ENCODE results near the gene OR13C8. TPM values are rescaled to one million over a fixed set of nuclear protein-coding genes. Genes with fewer than 3 reads are reported as not detected.

OR13C8 gene
- total RNA-seq, 1 experiment from 2014 or later = not detected

DNA sequence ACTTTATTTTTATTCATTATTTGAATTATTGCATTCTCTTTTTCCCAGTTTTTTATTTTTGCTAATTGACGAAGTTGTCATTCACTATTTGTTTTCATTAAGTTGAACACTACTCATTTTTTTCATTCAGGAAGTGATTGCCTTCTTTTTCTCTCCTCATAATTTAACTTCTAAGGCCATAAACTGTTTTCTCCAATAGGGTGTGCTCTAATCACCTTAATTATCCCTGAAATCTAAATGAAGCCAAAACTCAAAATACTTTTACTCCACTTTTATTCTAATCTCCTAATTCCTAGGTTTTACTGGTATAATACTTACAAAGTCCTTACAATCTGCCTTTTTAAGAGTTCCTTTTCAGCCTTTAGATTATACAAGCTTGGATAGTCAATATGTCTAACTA lies 39.4 kb downstream of the OR13C8 start:
- ATAC-seq (no peak), DNase-seq (ENCODE audit: low read depth, low spot score) (no peak)
- H3K4me3 ChIP-seq (replicated peaks in 1 of 2; ENCODE audit: low read depth in 1 of 2, low read length in 2 of 2) = no peak overlapping the region
- H4K20me1 ChIP-seq (ENCODE audit: insufficient read depth) = no peaks in the 10 kb centered on the region
- TF ChIP-seq EGR1 (IDR thresholded peaks at IDR 0.05; ENCODE audit: low read depth) = no peak
- TF ChIP-seq TCF7L2 (IDR thresholded peaks at IDR 0.05; ENCODE audit: borderline replicate concordance, extremely low read depth, insufficient read depth, insufficient read length) = no peak
- TF ChIP-seq FOSL1 (IDR thresholded peaks at IDR 0.05; ENCODE audit: low read depth) = no peak
- TF ChIP-seq ZNF274 (IDR thresholded peaks at IDR 0.05; ENCODE audit: low read depth, low read length) = no peak
- TF ChIP-seq, protein P1, sequence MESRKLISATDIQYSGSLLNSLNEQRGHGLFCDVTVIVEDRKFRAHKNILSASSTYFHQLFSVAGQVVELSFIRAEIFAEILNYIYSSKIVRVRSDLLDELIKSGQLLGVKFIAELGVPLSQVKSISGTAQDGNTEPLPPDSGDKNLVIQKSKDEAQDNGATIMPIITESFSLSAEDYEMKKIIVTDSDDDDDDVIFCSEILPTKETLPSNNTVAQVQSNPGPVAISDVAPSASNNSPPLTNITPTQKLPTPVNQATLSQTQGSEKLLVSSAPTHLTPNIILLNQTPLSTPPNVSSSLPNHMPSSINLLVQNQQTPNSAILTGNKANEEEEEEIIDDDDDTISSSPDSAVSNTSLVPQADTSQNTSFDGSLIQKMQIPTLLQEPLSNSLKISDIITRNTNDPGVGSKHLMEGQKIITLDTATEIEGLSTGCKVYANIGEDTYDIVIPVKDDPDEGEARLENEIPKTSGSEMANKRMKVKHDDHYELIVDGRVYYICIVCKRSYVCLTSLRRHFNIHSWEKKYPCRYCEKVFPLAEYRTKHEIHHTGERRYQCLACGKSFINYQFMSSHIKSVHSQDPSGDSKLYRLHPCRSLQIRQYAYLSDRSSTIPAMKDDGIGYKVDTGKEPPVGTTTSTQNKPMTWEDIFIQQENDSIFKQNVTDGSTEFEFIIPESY (IDR thresholded peaks at IDR 0.05; ENCODE audit: extremely low read depth, insufficient replicate concordance, low read length) = no peak
- no peak for TF ChIP-seq SRF (IDR thresholded peaks at IDR 0.05; ENCODE audit: low read depth)
- TF ChIP-seq CBX3 (IDR thresholded peaks at IDR 0.05; ENCODE audit: low read depth) = no peak
- no peak for TF ChIP-seq YY1 (IDR thresholded peaks at IDR 0.05; ENCODE audit: extremely low read depth, insufficient replicate concordance, low read depth, low read length)
- TF ChIP-seq, protein P2, sequence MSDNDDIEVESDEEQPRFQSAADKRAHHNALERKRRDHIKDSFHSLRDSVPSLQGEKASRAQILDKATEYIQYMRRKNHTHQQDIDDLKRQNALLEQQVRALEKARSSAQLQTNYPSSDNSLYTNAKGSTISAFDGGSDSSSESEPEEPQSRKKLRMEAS (IDR thresholded peaks at IDR 0.05) = no peak
- TF ChIP-seq CEBPB (IDR thresholded peaks at IDR 0.05; ENCODE audit: low read depth) = no peak
- TF ChIP-seq RAD21 (IDR thresholded peaks at IDR 0.05; ENCODE audit: low read depth) = 0 out of 2 replicates have a peak, but pooled peaks have one; percentile 17
- TF ChIP-seq, protein P3, sequence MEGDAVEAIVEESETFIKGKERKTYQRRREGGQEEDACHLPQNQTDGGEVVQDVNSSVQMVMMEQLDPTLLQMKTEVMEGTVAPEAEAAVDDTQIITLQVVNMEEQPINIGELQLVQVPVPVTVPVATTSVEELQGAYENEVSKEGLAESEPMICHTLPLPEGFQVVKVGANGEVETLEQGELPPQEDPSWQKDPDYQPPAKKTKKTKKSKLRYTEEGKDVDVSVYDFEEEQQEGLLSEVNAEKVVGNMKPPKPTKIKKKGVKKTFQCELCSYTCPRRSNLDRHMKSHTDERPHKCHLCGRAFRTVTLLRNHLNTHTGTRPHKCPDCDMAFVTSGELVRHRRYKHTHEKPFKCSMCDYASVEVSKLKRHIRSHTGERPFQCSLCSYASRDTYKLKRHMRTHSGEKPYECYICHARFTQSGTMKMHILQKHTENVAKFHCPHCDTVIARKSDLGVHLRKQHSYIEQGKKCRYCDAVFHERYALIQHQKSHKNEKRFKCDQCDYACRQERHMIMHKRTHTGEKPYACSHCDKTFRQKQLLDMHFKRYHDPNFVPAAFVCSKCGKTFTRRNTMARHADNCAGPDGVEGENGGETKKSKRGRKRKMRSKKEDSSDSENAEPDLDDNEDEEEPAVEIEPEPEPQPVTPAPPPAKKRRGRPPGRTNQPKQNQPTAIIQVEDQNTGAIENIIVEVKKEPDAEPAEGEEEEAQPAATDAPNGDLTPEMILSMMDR (IDR thresholded peaks at IDR 0.05 in 2 of 3, conservative IDR thresholded peaks at IDR 0.05 in 1 of 3; ENCODE audit: borderline replicate concordance in 1 of 3, insufficient read depth in 1 of 3, low read depth in 2 of 3, low read length in 2 of 3) = peak in 2 of 3 experiments; percentile 22 to 48; a peak in 3 of 6 replicates
- no peaks in the 10 kb centered on the region for H3K9me3 ChIP-seq (ENCODE audit: control insufficient read depth in 1 of 2, insufficient read depth in 1 of 2, low read depth in 1 of 2, low read length in 2 of 2)
- no peaks in the 10 kb centered on the region for H3K79me2 ChIP-seq (ENCODE audit: insufficient read depth, low read length)
- RAD21 ChIA-PET (ENCODE audit: low non-redundant PET in 1 of 2, low total read pairs in 2 of 2, uncharacterized antibody in 2 of 2, unreplicated experiment in 2 of 2) = no interaction called here
- H2AFZ ChIP-seq (ENCODE audit: low read depth, low read length, poor library complexity, severe bottlenecking) = no peak overlapping the region
- no peaks in the 10 kb centered on the region for H3K36me3 ChIP-seq (ENCODE audit: control insufficient read depth in 1 of 2, insufficient read depth in 2 of 2, low read length in 2 of 2)
- no peak overlapping the region for H3K9ac ChIP-seq (ENCODE audit: low read length)
- H3K4me2 ChIP-seq (ENCODE audit: low read length) = no peak overlapping the region
- intact Hi-C loops (cut with micrococcal nuclease) = no loop called here
- no peaks in the 10 kb centered on the region for H3K27me3 ChIP-seq (ENCODE audit: insufficient read depth, low read length)
- H3K4me1 ChIP-seq (ENCODE audit: control insufficient read depth in 1 of 2, insufficient read depth in 2 of 2, low read length in 2 of 2) = no peaks in the 10 kb centered on the region
- no peaks in the 10 kb centered on the region for H3K9me2 ChIP-seq (ENCODE audit: insufficient read depth)
- CTCF ChIA-PET = no interaction called here
- H3K27ac ChIP-seq (ENCODE audit: low read depth, low read length) = no peak overlapping the region
- POLR2A ChIA-PET = no interaction called here
- BruUV-seq (replicated peaks) = no TSS peak
